HCT116 (cell line): ENCODE measurements around the gene ABCE1. TPM values are rescaled to one million over a fixed set of nuclear protein-coding genes. Genes with fewer than 3 reads are reported as not detected.

ENCODE experiments used
- ATAC-seq: fragments of 200-7000 bp; cut with Tn5 transposase; 2 replicates; pipeline ENCODE4 v1.9.1; 2020; ENCODE audit warnings: mild to moderate bottlenecking, moderate library complexity
- BruUV-seq: library from RNA; stranded (reverse); fragments of 400-500 nt; replicated peaks from 2 replicates; lab custom pipeline; 2021; lab: Mats Ljungman, UMichigan
- CTCF ChIA-PET: fragments of 300-600 bp; sonication (Branson Sonifier 250); formaldehyde crosslinking; loops from one replicate; lab custom pipeline; 2021; ENCODE audit warnings: antibody characterized with exemption; lab: Charles Lee
- POLR2A ChIA-PET: fragments of 300-600, 350-600 bp; sonication (Branson Sonifier 250); formaldehyde crosslinking; loops from one replicate; lab custom pipeline; 2021; ENCODE audit warnings: antibody characterized with exemption; lab: Charles Lee
- RAD21 ChIA-PET, 2 experiments: fragments of 300-600 bp; sonication (Branson Sonifier 250); formaldehyde crosslinking; loops; one replicate each; lab custom pipeline; 2023; ENCODE audit warnings: low total read pairs in 2 of 2; ENCODE audit not compliant: uncharacterized antibody in 2 of 2, unreplicated experiment in 2 of 2, low non-redundant PET in 1 of 2; lab: Charles Lee
- DNase-seq: peaks from one replicate; pipeline ENCODE4 v3.0.0-alpha.2; 2010; ENCODE audit warnings: low read depth, low spot score
- H2AFZ ChIP-seq: fragments of 200-600 bp; shearing (Covaris generic), sonication (generic); 2 replicates; pipeline ENCODE4 v1.6.1; 2017; ENCODE audit warnings: low read depth, mixed run types, mixed read lengths, antibody characterized with exemption, low read length; ENCODE audit not compliant: poor library complexity, severe bottlenecking
- H3K27ac ChIP-seq: 2 replicates; pipeline ENCODE4 v1.5.1; 2012; ENCODE audit warnings: low read depth, low read length
- H3K27me3 ChIP-seq: fragments of 200-600 bp; sonication (generic); 2 replicates; pipeline ENCODE4 v1.6.1; 2016; ENCODE audit warnings: mixed run types, low read length, mixed read lengths; ENCODE audit not compliant: insufficient read depth
- H3K36me3 ChIP-seq, 2 experiments: fragments of 200-500 bp in 1 of 2; fragments of 200-600 bp in 1 of 2; sonication (Bioruptor generic) in 1 of 2; sonication (generic) in 1 of 2; 2 replicates each; pipeline versions ENCODE4 v1.5.1 to v1.6.1; 2014 to 2016; ENCODE audit warnings: low read length in 2 of 2, inconsistent platforms in 1 of 2, mixed read lengths in 1 of 2, mixed run types in 1 of 2; ENCODE audit not compliant: insufficient read depth in 2 of 2, control insufficient read depth in 1 of 2
- H3K4me1 ChIP-seq, 2 experiments: fragments of 200-600 bp in 1 of 2; sonication (generic) in 1 of 2; 2 replicates each; pipeline versions ENCODE4 v1.5.1 to v1.6.1; 2012 to 2017; ENCODE audit warnings: low read length in 2 of 2, inconsistent platforms in 1 of 2, mild to moderate bottlenecking in 1 of 2, mixed read lengths in 1 of 2, mixed run types in 1 of 2, moderate library complexity in 1 of 2; ENCODE audit not compliant: insufficient read depth in 2 of 2, control insufficient read depth in 1 of 2
- H3K4me2 ChIP-seq: fragments of 200-600 bp; sonication (generic); 2 replicates; pipeline ENCODE4 v1.6.1; 2017; ENCODE audit warnings: mixed run types, low read length, mixed read lengths
- H3K4me3 ChIP-seq, 2 experiments: fragments of 200-600 bp in 1 of 2; sonication (generic) in 1 of 2; replicated peaks in 1 of 2; 2 replicates each; pipeline ENCODE4 v1.5.1; 2011 to 2016; ENCODE audit warnings: low read length in 2 of 2, control low read depth in 1 of 2, low read depth in 1 of 2, mild to moderate bottlenecking in 1 of 2, mixed read lengths in 1 of 2, mixed run types in 1 of 2
- H3K79me2 ChIP-seq: fragments of 200-600 bp; sonication (generic); 2 replicates; pipeline ENCODE4 v1.6.1; 2017; ENCODE audit warnings: mild to moderate bottlenecking, mixed run types, low read length, moderate library complexity, mixed read lengths; ENCODE audit not compliant: insufficient read depth
- H3K9ac ChIP-seq: fragments of 200-600 bp; sonication (generic); 2 replicates; pipeline ENCODE4 v1.6.1; 2016; ENCODE audit warnings: low read length, mixed read lengths
- H3K9me2 ChIP-seq: fragments of 200-600 bp; sonication (generic), shearing (Covaris generic); 2 replicates; pipeline ENCODE4 v1.6.1; 2017; ENCODE audit warnings: mixed run types, mild to moderate bottlenecking, moderate library complexity; ENCODE audit not compliant: insufficient read depth
- H3K9me3 ChIP-seq, 2 experiments: fragments of 200-500 bp in 1 of 2; fragments of 200-600 bp in 1 of 2; sonication (Bioruptor generic) in 1 of 2; sonication (generic) in 1 of 2; 2 replicates each; pipeline ENCODE4 v1.6.1; 2014 to 2017; ENCODE audit warnings: low read length in 2 of 2, mixed read lengths in 2 of 2, inconsistent platforms in 1 of 2, low read depth in 1 of 2, mild to moderate bottlenecking in 1 of 2, mixed run types in 1 of 2, moderate library complexity in 1 of 2; ENCODE audit not compliant: control insufficient read depth in 1 of 2, insufficient read depth in 1 of 2
- H4K20me1 ChIP-seq: fragments of 200-600 bp; sonication (generic), shearing (Covaris generic); 2 replicates; pipeline ENCODE4 v1.6.1; 2017; ENCODE audit warnings: mixed run types, mild to moderate bottlenecking, moderate library complexity; ENCODE audit not compliant: insufficient read depth
- ATF3 ChIP-seq: IDR thresholded peaks from 2 replicates; pipeline ENCODE4 v1.6.1; 2012
- CBX3 ChIP-seq: IDR thresholded peaks from 2 replicates; pipeline ENCODE4 v1.6.1; 2012; ENCODE audit warnings: low read depth
- CEBPB ChIP-seq: IDR thresholded peaks from 2 replicates; pipeline ENCODE4 v1.6.1; 2012; ENCODE audit warnings: low read depth
- CTCF ChIP-seq, 3 experiments: fragments of 200-600 bp in 1 of 3; sonication (generic) in 1 of 3; IDR thresholded peaks in 2 of 3; conservative IDR thresholded peaks in 1 of 3; 2 replicates each; pipeline ENCODE4 v1.5.1; 2012 to 2017; ENCODE audit warnings: low read depth in 2 of 3, low read length in 2 of 3, antibody characterized with exemption in 1 of 3, borderline replicate concordance in 1 of 3, control low read depth in 1 of 3, mild to moderate bottlenecking in 1 of 3, mixed read lengths in 1 of 3, mixed run types in 1 of 3, moderate library complexity in 1 of 3; ENCODE audit not compliant: insufficient read depth in 1 of 3
- EGR1 ChIP-seq: IDR thresholded peaks from 2 replicates; pipeline ENCODE4 v1.6.1; 2012; ENCODE audit warnings: low read depth
- ELF1 ChIP-seq: IDR thresholded peaks from 2 replicates; pipeline ENCODE4 v1.6.1; 2012; ENCODE audit warnings: low read depth, borderline replicate concordance
- JUND ChIP-seq: IDR thresholded peaks from 2 replicates; pipeline ENCODE4 v1.6.1; 2012
- MAX ChIP-seq: IDR thresholded peaks from 2 replicates; pipeline ENCODE4 v1.6.1; 2012
- POLR2A ChIP-seq: IDR thresholded peaks from 2 replicates; pipeline ENCODE4 v1.7.0; 2011; ENCODE audit warnings: borderline replicate concordance; ENCODE audit not compliant: insufficient read depth, insufficient read length; ENCODE audit errors: extremely low read depth
- RAD21 ChIP-seq: IDR thresholded peaks from 2 replicates; pipeline ENCODE4 v1.6.1; 2012; ENCODE audit warnings: low read depth, mild to moderate bottlenecking
- SIN3A ChIP-seq: IDR thresholded peaks from 2 replicates; pipeline ENCODE4 v1.6.1; 2012; ENCODE audit warnings: low read depth
- SP1 ChIP-seq: IDR thresholded peaks from 2 replicates; pipeline ENCODE4 v1.6.1; 2012; ENCODE audit warnings: low read depth
- SRF ChIP-seq: IDR thresholded peaks from 2 replicates; pipeline ENCODE4 v1.6.1; 2012; ENCODE audit warnings: low read depth
- ZBTB33 ChIP-seq: IDR thresholded peaks from 2 replicates; pipeline ENCODE4 v1.6.1; 2011; ENCODE audit warnings: mild to moderate bottlenecking, low read length, moderate library complexity; ENCODE audit not compliant: insufficient replicate concordance; ENCODE audit errors: extremely low read depth
- ZFX ChIP-seq: fragments of 450-650 bp; IDR thresholded peaks from 2 replicates; pipeline ENCODE4 v1.6.1; 2017
- ZNF274 ChIP-seq: fragments of 200-500 bp; sonication (Bioruptor generic); IDR thresholded peaks from 2 replicates; pipeline ENCODE4 v1.6.1; 2014; ENCODE audit warnings: mild to moderate bottlenecking, low read depth, low read length, inconsistent platforms
- intact Hi-C: fragments of 100-400 bp; cut with micrococcal nuclease; formaldehyde crosslinking; loops from 2 replicates; pipeline ENCODE4 v1.10.0; 2022
- total RNA-seq: library from RNA; stranded (reverse); gene quantifications from one replicate; pipeline ENCODE4 v1.2.1, GENCODE V29; 2021; ENCODE audit not compliant: unreplicated experiment

The ABCE1 gene
- total RNA-seq, 1 experiment from 2014 or later = 145 TPM

GRCh38 chr4:145177511-145177905 is 79.4 kb downstream of the ABCE1 start:
- Histone ChIP-seq H4K20me1 (peaks cover 12% of the 10 kb centered on the region; the same call in 1 of the 2 replicates), H3K4me1 (peaks cover 12 to 29% of the 10 kb centered on the region in 2 experiments), H3K9ac (no peak overlapping the region), H3K4me2 (no peak overlapping the region), H3K27me3 (no peaks in the 10 kb centered on the region), H3K36me3 (peaks cover 0 to 18% of the 10 kb centered on the region in 2 experiments; a peak in 2 of 4 replicates), H3K9me3 (no peaks in the 10 kb centered on the region), H3K27ac (no peak overlapping the region), H2AFZ (no peak overlapping the region), H3K4me3 (no peak overlapping the region), H3K79me2 (peaks cover 70% of the 10 kb centered on the region), H3K9me2 (no peaks in the 10 kb centered on the region; the same call in 1 of the 2 replicates)
- TF ChIP-seq SIN3A = no peak
- TF ChIP-seq CEBPB = no peak
- no peak for TF ChIP-seq ELF1
- no peak for TF ChIP-seq POLR2A
- TF ChIP-seq ZNF274 = no peak
- TF ChIP-seq ZBTB33 = no peak
- no peak for TF ChIP-seq EGR1
- no peak for TF ChIP-seq RAD21
- no peak for TF ChIP-seq SRF
- no peak for TF ChIP-seq ZFX
- no peak for TF ChIP-seq ATF3
- no peak for TF ChIP-seq CTCF (IDR thresholded peaks at IDR 0.05 in 2 of 3, conservative IDR thresholded peaks at IDR 0.05 in 1 of 3; ENCODE audit: borderline replicate concordance in 1 of 3, insufficient read depth in 1 of 3, low read depth in 2 of 3, low read length in 2 of 3)
- no peak for TF ChIP-seq MAX
- TF ChIP-seq CBX3 = no peak
- TF ChIP-seq SP1 = no peak
- TF ChIP-seq JUND = no peak
- no peak for DNase-seq
- POLR2A ChIA-PET = no interaction called here
- RAD21 ChIA-PET = no interaction called here
- intact Hi-C loops = no loop called here
- no peak for ATAC-seq
- BruUV-seq = no TSS peak
- CTCF ChIA-PET = no interaction called here
